ENCODE results near the gene EP400. TPM values are rescaled to one million over a fixed set of nuclear protein-coding genes. Genes with fewer than 3 reads are reported as not detected.

EP400 gene
- total RNA-seq, 2 donors from 2014 or later: 10.5 to 15.5 TPM

DNA sequence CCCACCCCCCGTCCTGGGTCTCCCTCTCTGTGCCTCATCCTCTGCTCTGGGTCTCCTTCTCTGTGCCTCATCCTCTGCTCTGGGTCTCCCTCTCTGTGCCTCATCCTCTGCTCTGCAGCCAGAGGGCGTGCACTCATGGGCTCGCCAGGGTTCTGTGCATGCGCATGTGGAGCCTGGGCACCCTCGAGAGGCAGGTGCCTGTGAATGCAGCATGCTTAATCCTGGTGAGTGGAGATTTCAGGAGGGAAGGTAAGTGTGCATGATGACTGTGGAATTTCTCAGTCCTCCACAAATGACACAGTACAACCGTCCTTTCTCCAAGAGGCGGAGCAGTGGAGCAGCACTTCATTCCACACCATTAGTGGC is 65.2 kb downstream of the EP400 start:
- Histone ChIP-seq H3K9me3 (no peaks in the 10 kb centered on the region), H3K27ac (no peak overlapping the region), H3K4me1 (no peaks in the 10 kb centered on the region), H3K4me3 (no peak overlapping the region), H3K27me3 (no peaks in the 10 kb centered on the region), H3K36me3 (peaks cover 90% of the 10 kb centered on the region)
- TF ChIP-seq, protein P1, sequence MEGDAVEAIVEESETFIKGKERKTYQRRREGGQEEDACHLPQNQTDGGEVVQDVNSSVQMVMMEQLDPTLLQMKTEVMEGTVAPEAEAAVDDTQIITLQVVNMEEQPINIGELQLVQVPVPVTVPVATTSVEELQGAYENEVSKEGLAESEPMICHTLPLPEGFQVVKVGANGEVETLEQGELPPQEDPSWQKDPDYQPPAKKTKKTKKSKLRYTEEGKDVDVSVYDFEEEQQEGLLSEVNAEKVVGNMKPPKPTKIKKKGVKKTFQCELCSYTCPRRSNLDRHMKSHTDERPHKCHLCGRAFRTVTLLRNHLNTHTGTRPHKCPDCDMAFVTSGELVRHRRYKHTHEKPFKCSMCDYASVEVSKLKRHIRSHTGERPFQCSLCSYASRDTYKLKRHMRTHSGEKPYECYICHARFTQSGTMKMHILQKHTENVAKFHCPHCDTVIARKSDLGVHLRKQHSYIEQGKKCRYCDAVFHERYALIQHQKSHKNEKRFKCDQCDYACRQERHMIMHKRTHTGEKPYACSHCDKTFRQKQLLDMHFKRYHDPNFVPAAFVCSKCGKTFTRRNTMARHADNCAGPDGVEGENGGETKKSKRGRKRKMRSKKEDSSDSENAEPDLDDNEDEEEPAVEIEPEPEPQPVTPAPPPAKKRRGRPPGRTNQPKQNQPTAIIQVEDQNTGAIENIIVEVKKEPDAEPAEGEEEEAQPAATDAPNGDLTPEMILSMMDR (IDR thresholded peaks at IDR 0.05): no peak
- no peak for DNase-seq (ENCODE audit: low spot score)

DNA sequence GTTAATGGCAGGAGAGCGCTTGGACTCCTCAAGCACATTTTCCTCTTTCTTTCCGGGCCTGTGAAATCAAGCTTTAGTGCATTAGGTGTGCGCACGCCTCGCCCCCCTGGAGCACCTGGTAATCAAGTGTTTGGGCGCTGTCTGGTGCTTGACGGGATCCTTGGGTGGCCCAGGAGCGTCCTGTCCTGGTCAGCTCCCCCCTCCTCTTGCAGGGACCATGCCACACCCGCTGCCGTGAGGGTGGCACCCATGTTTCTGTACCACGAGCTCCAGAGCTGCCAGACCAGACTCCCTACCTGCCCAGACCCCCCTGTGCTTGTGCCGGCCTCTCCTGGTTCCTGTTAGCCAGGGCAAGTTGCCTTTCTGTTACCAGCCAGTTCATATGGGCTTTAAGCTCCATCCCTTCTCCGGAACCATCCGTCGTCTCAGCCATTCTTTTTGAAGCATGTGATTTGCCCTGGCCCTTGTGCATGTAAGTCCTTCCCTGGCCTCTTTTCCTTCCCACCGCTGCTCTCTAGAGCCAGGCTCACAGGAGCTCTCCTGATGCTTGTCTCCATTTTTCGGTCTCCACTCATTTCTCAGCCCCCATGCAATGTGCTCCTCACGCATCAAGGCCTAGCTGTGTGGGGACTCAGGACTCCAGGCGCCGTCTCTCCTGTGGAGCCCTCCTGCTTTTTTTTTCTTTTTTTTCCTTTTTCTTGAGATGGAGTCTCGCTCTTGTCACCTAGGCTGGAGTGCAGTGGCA is 66.1 kb downstream of the EP400 start:
- no peak for DNase-seq (ENCODE audit: low spot score)
- Histone ChIP-seq H3K36me3 (peaks cover 92% of the 10 kb centered on the region), H3K27ac (no peak overlapping the region), H3K4me1 (no peaks in the 10 kb centered on the region), H3K4me3 (no peak overlapping the region), H3K9me3 (no peaks in the 10 kb centered on the region), H3K27me3 (no peaks in the 10 kb centered on the region)
- TF ChIP-seq, protein P1 (IDR thresholded peaks at IDR 0.05): no peak

- TF ChIP-seq, protein P1 (IDR thresholded peaks at IDR 0.05): no peak
- no peaks in the 10 kb centered on the region for H3K27me3 ChIP-seq
- no peak for DNase-seq (ENCODE audit: low spot score)
- peaks cover 77% of the 10 kb centered on the region for H3K36me3 ChIP-seq
- no peaks in the 10 kb centered on the region for H3K9me3 ChIP-seq
- H3K4me3 ChIP-seq: no peak overlapping the region
- H3K4me1 ChIP-seq: no peaks in the 10 kb centered on the region
- H3K27ac ChIP-seq: no peak overlapping the region
Observed at GRCh38 chr12:132018193-132018916, 68.6 kb downstream of the EP400 start.

GRCh38 chr12:132019891-132020290 is 70.1 kb downstream of the EP400 start:
- Histone ChIP-seq H3K27ac (no peak overlapping the region), H3K36me3 (peaks cover 75% of the 10 kb centered on the region), H3K27me3 (no peaks in the 10 kb centered on the region), H3K4me1 (no peaks in the 10 kb centered on the region), H3K9me3 (no peaks in the 10 kb centered on the region), H3K4me3 (no peak overlapping the region)
- no peak for DNase-seq (ENCODE audit: low spot score)
- TF ChIP-seq, protein P1 (IDR thresholded peaks at IDR 0.05): no peak

GRCh38 chr12:132020292-132020691 is 70.5 kb downstream of the EP400 start:
- H3K36me3 ChIP-seq: peaks cover 75% of the 10 kb centered on the region
- H3K27ac ChIP-seq: no peak overlapping the region
- no peaks in the 10 kb centered on the region for H3K27me3 ChIP-seq
- H3K4me3 ChIP-seq: no peak overlapping the region
- H3K9me3 ChIP-seq: no peaks in the 10 kb centered on the region
- H3K4me1 ChIP-seq: no peaks in the 10 kb centered on the region
- TF ChIP-seq, protein P1 (IDR thresholded peaks at IDR 0.05): no peak
- no peak for DNase-seq (ENCODE audit: low spot score)
